NB4 (cell line): ENCODE results near the gene LAD1.

Experiments
- DNase-seq: peaks from one replicate; pipeline ENCODE4 v3.0.0; 2010; ENCODE audit warnings: low read depth
- H3K4me3 ChIP-seq: one replicate; pipeline ENCODE4 v1.5.1; 2011; ENCODE audit warnings: mild to moderate bottlenecking, low read depth, low read length, moderate library complexity
- MYC ChIP-seq: IDR thresholded peaks from 2 replicates; pipeline ENCODE4 v1.6.1; 2011; ENCODE audit warnings: low read depth, low read length
- POLR2A ChIP-seq: IDR thresholded peaks from 2 replicates; pipeline ENCODE4 v1.6.1; 2011; ENCODE audit warnings: mild to moderate bottlenecking; ENCODE audit not compliant: insufficient read length; ENCODE audit errors: extremely low read depth
- TF ChIP-seq, protein P1 (sequence below): IDR thresholded peaks from 2 replicates; pipeline ENCODE4 v1.6.1; 2011; ENCODE audit warnings: low read depth, low read length
- TF ChIP-seq, protein P2 (sequence below): IDR thresholded peaks from one replicate; pipeline ENCODE4 v1.5.1; 2012; ENCODE audit warnings: low read depth, low read length

The LAD1 gene

DNA sequence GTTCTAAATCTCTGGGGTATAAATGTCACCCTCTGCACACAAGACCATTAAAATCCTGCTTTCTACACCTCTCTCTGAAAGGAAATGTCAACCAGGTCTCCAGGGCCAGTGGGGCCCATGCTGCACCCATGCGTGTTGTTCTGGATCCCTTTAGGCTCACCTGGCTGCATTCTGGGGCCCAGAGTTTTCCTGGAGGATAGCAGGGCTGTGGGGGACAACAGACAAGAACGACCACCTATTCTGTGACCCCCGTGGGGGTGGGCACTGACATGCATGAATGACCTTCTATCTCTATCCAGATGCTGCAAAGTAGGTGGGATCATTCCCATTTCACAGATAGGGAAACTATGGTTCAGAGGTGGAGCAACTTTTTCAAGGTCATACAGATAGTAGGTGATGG is 63.2 kb downstream of the LAD1 start:
- H3K4me3 ChIP-seq = no peak overlapping the region
- no peak for DNase-seq
- TF ChIP-seq, protein P1, sequence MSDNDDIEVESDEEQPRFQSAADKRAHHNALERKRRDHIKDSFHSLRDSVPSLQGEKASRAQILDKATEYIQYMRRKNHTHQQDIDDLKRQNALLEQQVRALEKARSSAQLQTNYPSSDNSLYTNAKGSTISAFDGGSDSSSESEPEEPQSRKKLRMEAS = no peak
- TF ChIP-seq, protein P2, sequence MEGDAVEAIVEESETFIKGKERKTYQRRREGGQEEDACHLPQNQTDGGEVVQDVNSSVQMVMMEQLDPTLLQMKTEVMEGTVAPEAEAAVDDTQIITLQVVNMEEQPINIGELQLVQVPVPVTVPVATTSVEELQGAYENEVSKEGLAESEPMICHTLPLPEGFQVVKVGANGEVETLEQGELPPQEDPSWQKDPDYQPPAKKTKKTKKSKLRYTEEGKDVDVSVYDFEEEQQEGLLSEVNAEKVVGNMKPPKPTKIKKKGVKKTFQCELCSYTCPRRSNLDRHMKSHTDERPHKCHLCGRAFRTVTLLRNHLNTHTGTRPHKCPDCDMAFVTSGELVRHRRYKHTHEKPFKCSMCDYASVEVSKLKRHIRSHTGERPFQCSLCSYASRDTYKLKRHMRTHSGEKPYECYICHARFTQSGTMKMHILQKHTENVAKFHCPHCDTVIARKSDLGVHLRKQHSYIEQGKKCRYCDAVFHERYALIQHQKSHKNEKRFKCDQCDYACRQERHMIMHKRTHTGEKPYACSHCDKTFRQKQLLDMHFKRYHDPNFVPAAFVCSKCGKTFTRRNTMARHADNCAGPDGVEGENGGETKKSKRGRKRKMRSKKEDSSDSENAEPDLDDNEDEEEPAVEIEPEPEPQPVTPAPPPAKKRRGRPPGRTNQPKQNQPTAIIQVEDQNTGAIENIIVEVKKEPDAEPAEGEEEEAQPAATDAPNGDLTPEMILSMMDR = no peak
- TF ChIP-seq POLR2A (no peak), MYC (no peak)

DNA sequence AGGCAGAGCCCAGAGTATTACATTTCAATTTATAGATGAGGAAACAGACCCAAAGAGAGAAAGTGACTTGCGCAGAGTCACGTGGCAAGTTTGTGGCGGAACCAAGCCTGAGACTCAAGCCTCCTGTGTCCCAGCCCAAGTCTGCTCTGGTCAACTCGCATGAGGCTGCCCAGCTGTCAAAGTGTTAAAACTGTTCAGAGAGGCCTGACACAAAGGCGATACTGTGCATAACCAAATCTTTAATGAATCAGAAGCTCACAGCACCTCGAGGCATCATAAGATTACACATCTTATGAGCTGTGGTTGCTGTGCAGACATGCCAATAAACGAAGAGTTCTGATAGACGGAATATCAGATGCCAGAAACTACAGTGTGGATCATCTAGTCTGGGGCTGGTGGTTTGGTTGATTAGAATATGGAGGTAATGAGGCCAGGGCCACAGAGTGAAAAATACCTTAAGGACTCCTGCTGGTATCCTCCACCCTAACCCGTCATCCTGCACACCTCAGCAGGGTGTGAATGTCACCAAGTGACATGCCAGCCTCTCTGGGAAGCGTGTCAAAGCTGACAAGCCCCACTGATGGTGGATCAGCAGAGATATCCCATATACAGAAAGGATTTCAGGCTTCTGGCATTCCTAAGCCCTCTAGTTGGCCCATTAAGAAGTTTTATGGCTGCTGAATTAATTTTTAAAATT is 63.8 kb downstream of the LAD1 start:
- no peak overlapping the region for H3K4me3 ChIP-seq
- TF ChIP-seq MYC (no peak), POLR2A (no peak)
- TF ChIP-seq, protein P2 = no peak
- TF ChIP-seq, protein P1 = no peak
- DNase-seq = no peak

DNA sequence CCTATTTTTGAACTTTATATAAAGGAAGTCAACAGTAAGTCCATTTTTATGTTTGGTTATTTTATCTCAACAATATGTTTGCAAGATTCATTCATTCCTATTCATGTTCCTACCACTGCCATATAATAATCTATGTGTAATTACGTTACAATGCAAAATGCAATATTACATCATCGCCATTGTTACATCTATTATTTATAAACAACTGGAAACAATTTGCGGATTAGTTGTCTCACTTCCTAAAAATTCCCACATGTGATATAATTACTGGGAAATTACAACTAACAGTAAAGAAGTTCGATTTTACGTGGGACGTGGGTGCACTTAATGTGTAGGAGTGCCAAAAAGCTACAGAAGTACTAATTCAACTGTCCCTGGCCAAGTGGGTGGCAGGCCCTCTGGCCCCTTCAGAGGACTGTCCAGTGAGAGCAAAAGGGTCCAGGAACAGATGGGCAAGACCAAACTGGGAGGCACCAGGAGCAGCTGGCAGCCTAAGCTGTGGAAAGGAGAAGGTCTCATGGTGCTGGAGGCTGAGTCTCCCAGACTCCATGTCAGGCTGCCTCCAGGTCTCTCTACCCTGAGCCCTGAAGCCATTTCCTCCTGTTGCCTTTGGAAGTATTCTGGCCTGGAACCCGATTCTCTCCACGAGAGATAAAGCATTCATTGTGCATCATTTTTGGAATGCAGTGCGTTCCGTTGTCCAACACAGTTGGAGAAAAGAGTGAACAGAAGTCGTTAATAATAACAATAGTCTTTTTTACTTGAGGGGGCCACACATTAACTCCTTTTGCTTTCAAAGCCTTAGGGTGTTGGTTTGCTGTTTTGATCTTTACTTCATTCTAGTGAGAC is 64.6 kb downstream of the LAD1 start:
- no peak for DNase-seq
- no peak overlapping the region for H3K4me3 ChIP-seq
- TF ChIP-seq, protein P1 = no peak

DNA sequence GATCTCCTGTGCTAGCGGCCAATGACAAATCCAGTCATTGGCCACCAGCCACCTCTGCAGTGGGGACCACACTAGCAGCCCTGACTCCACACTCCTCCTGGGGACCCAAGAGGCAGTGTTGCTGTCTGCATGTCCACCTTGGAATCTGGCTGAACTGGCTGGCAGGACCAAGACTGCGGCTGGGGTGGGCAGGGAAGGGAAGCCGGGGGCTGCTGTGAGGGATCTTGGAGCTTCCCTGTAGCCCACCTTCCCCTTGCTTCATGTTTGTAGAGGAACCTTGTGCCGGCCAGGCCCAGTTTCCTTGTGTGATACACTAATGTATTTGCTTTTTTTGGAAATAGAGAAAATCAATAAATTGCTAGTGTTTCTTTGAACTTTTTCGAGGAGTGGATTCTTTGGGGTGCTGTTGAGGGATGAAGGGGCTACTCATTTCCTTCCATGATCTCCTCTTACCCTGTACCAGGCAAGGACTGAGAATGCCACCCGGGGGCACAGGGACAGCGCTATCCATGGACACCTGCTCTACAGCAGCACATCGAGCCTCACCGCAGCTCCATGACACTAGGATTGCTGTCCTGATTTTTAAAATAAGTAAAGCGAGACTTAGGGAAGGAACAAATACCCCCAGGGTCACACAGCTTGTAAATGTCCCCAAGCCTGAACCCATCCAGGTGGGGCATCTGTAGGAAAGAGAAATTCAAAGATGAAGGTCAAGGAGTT is 66.3 kb downstream of the LAD1 start:
- TF ChIP-seq MYC = no peak
- TF ChIP-seq, protein P2 = no peak
- TF ChIP-seq POLR2A = no peak
- TF ChIP-seq, protein P1 = no peak
- no peak for DNase-seq
- no peak overlapping the region for H3K4me3 ChIP-seq

DNA sequence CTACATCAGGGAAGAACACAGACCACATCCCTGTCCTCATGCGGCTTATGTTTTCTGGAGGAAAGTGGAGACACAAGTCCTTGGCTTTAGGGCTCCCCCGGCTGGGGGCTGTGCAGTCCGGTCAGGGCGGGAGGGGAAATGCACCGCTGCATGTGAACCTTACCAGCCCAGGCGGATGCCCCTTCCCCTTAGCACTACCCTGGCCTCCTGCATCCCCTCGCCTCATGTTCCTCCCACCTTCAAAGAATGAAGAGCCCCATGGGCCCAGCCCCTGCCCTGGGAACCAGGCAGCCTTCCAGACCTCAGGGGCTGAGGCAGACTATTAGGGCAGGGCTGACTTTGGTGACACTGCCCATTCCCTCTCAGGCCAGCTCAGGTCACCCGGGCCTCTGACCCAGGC is 67.1 kb downstream of the LAD1 start:
- H3K4me3 ChIP-seq = no peak overlapping the region
- DNase-seq = no peak
- no peak for TF ChIP-seq POLR2A
- TF ChIP-seq, protein P2 = no peak
- no peak for TF ChIP-seq MYC
- TF ChIP-seq, protein P1 = no peak

DNA sequence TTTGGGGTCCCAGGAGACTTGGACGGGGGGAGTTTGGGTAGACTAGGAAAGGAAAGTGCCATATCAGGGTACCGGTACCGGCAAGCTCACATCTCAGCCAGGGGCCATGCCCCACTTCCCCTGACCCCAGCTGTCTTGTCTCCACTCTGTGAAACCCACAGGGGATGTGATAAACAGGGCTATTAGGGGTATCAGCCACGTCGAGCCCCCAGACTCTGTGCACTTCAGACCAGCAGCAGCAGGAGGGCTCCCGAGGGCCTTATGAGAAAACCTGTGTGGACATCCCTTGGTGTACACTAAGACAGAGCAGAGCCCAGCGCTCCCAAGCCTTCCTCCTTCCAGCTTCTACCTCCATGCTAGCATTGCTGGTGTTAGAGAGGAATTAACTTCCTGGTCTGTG is 68.0 kb downstream of the LAD1 start:
- TF ChIP-seq POLR2A (no peak), MYC (no peak)
- TF ChIP-seq, protein P2 = no peak
- DNase-seq = no peak
- H3K4me3 ChIP-seq = no peak overlapping the region
